Natural killer cell treated with Interleukin-12 subunit alpha and Interleukin-12 subunit beta and Interleukin-15 and Interleukin-18, amount 100 ng/mL, for 72 hours (primary cell): Measurements from ENCODE around the gene ZNF620. TPM values are rescaled to one million over a fixed set of nuclear protein-coding genes. Genes with fewer than 3 reads are reported as not detected.
"Not testable (repeated sequence)": the region's sequence is repeated elsewhere in the genome, so short reads cannot be mapped to it uniquely, and the experiment has no call there.

ENCODE experiments used
- ATAC-seq, 2 donors: fragments of 150-1000 bp; cut with Tn5 transposase in 1 of 2; sonication (Bioruptor Pico), chemical (Tn5 transposase) in 1 of 2; 2 replicates each; pipeline ENCODE4 v1.10.0; 2021
- DNase-seq: peaks from one replicate; pipeline ENCODE4 v3.0.0; 2022; ENCODE audit warnings: low spot score
- H3K27ac Mint-ChIP-seq, 2 donors: 1 replicate in 1 of 2; 2 replicates in 1 of 2; pipeline ENCODE4 v1.8.0; 2022; ENCODE audit warnings: mixed read lengths in 2 of 2, mild to moderate bottlenecking in 1 of 2, moderate library complexity in 1 of 2
- H3K27me3 Mint-ChIP-seq, 2 donors: 1 replicate in 1 of 2; 2 replicates in 1 of 2; pipeline ENCODE4 v1.8.0; 2022; ENCODE audit warnings: mixed read lengths in 2 of 2
- H3K36me3 Mint-ChIP-seq: one replicate; pipeline ENCODE4 v1.8.0; 2022; ENCODE audit warnings: mixed read lengths
- H3K4me1 Mint-ChIP-seq, 2 donors: 1 replicate in 1 of 2; 2 replicates in 1 of 2; pipeline ENCODE4 v1.8.0; 2022; ENCODE audit warnings: low read depth in 2 of 2, mixed read lengths in 2 of 2, mild to moderate bottlenecking in 1 of 2
- H3K4me3 Mint-ChIP-seq: one replicate; pipeline ENCODE4 v1.8.0; 2022; ENCODE audit warnings: mixed read lengths
- H3K9me3 Mint-ChIP-seq: 2 replicates; pipeline ENCODE4 v1.8.0; 2022; ENCODE audit warnings: mixed read lengths
- total RNA-seq, 2 donors: library from RNA; stranded (reverse); gene quantifications; one replicate each; pipeline ENCODE4 v1.2.3, GENCODE V29; 2022

Gene ZNF620
- total RNA-seq, 2 donors from 2014 or later = 4.6 to 6.2 TPM

GRCh38 chr3:40521254-40521653, 15.4 kb downstream of the ZNF620 start:
- DNase-seq (no peak), ATAC-seq (no peak)
- Mint-ChIP-seq H3K4me1 (peaks cover 16 to 24% of the 10 kb centered on the region in 2 donors), H3K9me3 (no peaks in the 10 kb centered on the region), H3K27me3 (no peaks in the 10 kb centered on the region), H3K4me3 (no peak overlapping the region), H3K36me3 (peaks cover 4% of the 10 kb centered on the region), H3K27ac (no peak overlapping the region)

- Mint-ChIP-seq H3K4me1 (peaks cover 19 to 35% of the 10 kb centered on the region in 2 donors), H3K27ac (peak overlapping the region; percentile 97), H3K36me3 (peaks cover 4% of the 10 kb centered on the region), H3K9me3 (no peaks in the 10 kb centered on the region), H3K27me3 (no peaks in the 10 kb centered on the region), H3K4me3 (peak overlapping the region; percentile 99)
- no peak for DNase-seq
- no peak for ATAC-seq
Measured at GRCh38 chr3:40523781-40524180, 17.9 kb downstream of the ZNF620 start.

GRCh38 chr3:40524222-40524567, 18.4 kb downstream of the ZNF620 start:
- peaks cover 4% of the 10 kb centered on the region for H3K36me3 Mint-ChIP-seq
- H3K27me3 Mint-ChIP-seq = no peaks in the 10 kb centered on the region
- DNase-seq (no peak), ATAC-seq (no peak)
- no peaks in the 10 kb centered on the region for H3K9me3 Mint-ChIP-seq
- peaks cover 19 to 38% of the 10 kb centered on the region in 2 donors for H3K4me1 Mint-ChIP-seq
- H3K27ac Mint-ChIP-seq = peak overlapping the region; percentile 97
- peak overlapping the region; percentile 99 for H3K4me3 Mint-ChIP-seq

- Mint-ChIP-seq H3K36me3 (peaks cover 4% of the 10 kb centered on the region), H3K27me3 (no peaks in the 10 kb centered on the region), H3K4me1 (peaks cover 19 to 38% of the 10 kb centered on the region in 2 donors), H3K27ac (peak within 1 kb of the TSS; percentile 97), H3K4me3 (peak within 1 kb of the TSS; percentile 99), H3K9me3 (no peaks in the 10 kb centered on the region)
- ATAC-seq (peak; percentile 100), DNase-seq (peak; percentile 93)
Measured at GRCh38 chr3:40524568-40525285, 18.9 kb downstream of the ZNF620 start, which contains the start of gene ZNF621. Gene ZNF621, plus strand, starts transcription at chr3:40524960. Its CDS starts 881 bp downstream, at chr3:40525841.

GRCh38 chr3:40528426-40528825, 22.6 kb downstream of the ZNF620 start:
- Mint-ChIP-seq H3K27ac (no peak overlapping the region), H3K4me3 (no peak overlapping the region), H3K27me3 (no peaks in the 10 kb centered on the region), H3K4me1 (peaks cover 16 to 34% of the 10 kb centered on the region in 2 donors), H3K36me3 (peaks cover 32% of the 10 kb centered on the region), H3K9me3 (peaks cover 2% of the 10 kb centered on the region)
- ATAC-seq = no peak
- no peak for DNase-seq

GRCh38 chr3:40532252-40532651, 26.4 kb downstream of the ZNF620 start:
- no peak for ATAC-seq
- no peak overlapping the region for H3K27ac Mint-ChIP-seq
- H3K27me3 Mint-ChIP-seq = no peaks in the 10 kb centered on the region
- H3K4me3 Mint-ChIP-seq = no peak overlapping the region
- peaks cover 3 to 11% of the 10 kb centered on the region in 2 donors for H3K4me1 Mint-ChIP-seq
- peaks cover 48% of the 10 kb centered on the region for H3K36me3 Mint-ChIP-seq
- peaks cover 2% of the 10 kb centered on the region for H3K9me3 Mint-ChIP-seq
- no peak for DNase-seq

GRCh38 chr3:40534283-40534682, 28.4 kb downstream of the ZNF620 start:
- Mint-ChIP-seq H3K4me3 (no peak overlapping the region), H3K27ac (no peak overlapping the region), H3K9me3 (peaks cover 5% of the 10 kb centered on the region), H3K4me1 (peaks cover 0 to 3% of the 10 kb centered on the region in 2 donors), H3K36me3 (peaks cover 52% of the 10 kb centered on the region), H3K27me3 (no peaks in the 10 kb centered on the region)
- DNase-seq (no peak), ATAC-seq (no peak)

GRCh38 chr3:40546816-40547215, 41.0 kb downstream of the ZNF620 start:
- Mint-ChIP-seq H3K36me3 (no peaks in the 10 kb centered on the region), H3K27me3 (no peaks in the 10 kb centered on the region), H3K27ac (no peak overlapping the region), H3K9me3 (no peaks in the 10 kb centered on the region), H3K4me1 (no peaks in the 10 kb centered on the region), H3K4me3 (no peak overlapping the region)
- no peak for DNase-seq
- ATAC-seq = no peak

- H3K27ac Mint-ChIP-seq = no peak overlapping the region
- H3K27me3 Mint-ChIP-seq = no peaks in the 10 kb centered on the region
- H3K9me3 Mint-ChIP-seq = no peaks in the 10 kb centered on the region
- H3K4me3 Mint-ChIP-seq = no peak overlapping the region
- no peaks in the 10 kb centered on the region for H3K36me3 Mint-ChIP-seq
- H3K4me1 Mint-ChIP-seq = no peaks in the 10 kb centered on the region
- DNase-seq = no peak
- no peak for ATAC-seq
Measured at GRCh38 chr3:40550167-40550566, 44.3 kb downstream of the ZNF620 start.

GRCh38 chr3:40557575-40558161, 51.8 kb downstream of the ZNF620 start:
- Mint-ChIP-seq H3K27me3 (peaks cover 0 to 3% of the 10 kb centered on the region in 2 donors), H3K36me3 (no peaks in the 10 kb centered on the region), H3K4me1 (no peaks in the 10 kb centered on the region), H3K27ac (no peak overlapping the region), H3K4me3 (no peak overlapping the region), H3K9me3 (no peaks in the 10 kb centered on the region)
- ATAC-seq = no peak
- no peak for DNase-seq

GRCh38 chr3:40562482-40562881, 56.6 kb downstream of the ZNF620 start:
- H3K9me3 Mint-ChIP-seq, H3K4me3 Mint-ChIP-seq, ATAC-seq, H3K27me3 Mint-ChIP-seq, H3K36me3 Mint-ChIP-seq, DNase-seq, H3K27ac Mint-ChIP-seq, H3K4me1 Mint-ChIP-seq: not testable (repeated sequence)

- H3K9me3 Mint-ChIP-seq, H3K4me3 Mint-ChIP-seq, H3K27me3 Mint-ChIP-seq, H3K36me3 Mint-ChIP-seq, H3K4me1 Mint-ChIP-seq, DNase-seq, H3K27ac Mint-ChIP-seq, ATAC-seq: not testable (repeated sequence)
Measured at GRCh38 chr3:40565629-40566028, 59.8 kb downstream of the ZNF620 start.

- Mint-ChIP-seq H3K27me3 (peaks cover 5 to 6% of the 10 kb centered on the region in 2 donors), H3K4me1 (no peaks in the 10 kb centered on the region), H3K9me3 (no peaks in the 10 kb centered on the region), H3K4me3 (no peak overlapping the region), H3K27ac (no peak overlapping the region), H3K36me3 (no peaks in the 10 kb centered on the region)
- ATAC-seq (no peak), DNase-seq (no peak)
Measured at GRCh38 chr3:40566694-40567093, 60.9 kb downstream of the ZNF620 start.
